Loucy (cell line): ENCODE data around the gene MAPT.
"Not testable (repeated sequence)": the region's sequence is repeated elsewhere in the genome, so short reads cannot be mapped to it uniquely, and the experiment has no call there.

Experiments
- H2AFZ ChIP-seq: fragments of 200-600 bp; sonication (generic); 2 replicates; pipeline ENCODE4 v1.6.0; 2016; ENCODE audit warnings: antibody characterized with exemption, mild to moderate bottlenecking, low read length, moderate library complexity
- H3F3A ChIP-seq: fragments of 200-600 bp; 2 replicates; pipeline ENCODE4 v1.6.0; 2016; ENCODE audit warnings: antibody characterized with exemption, low read depth, mild to moderate bottlenecking
- H3K27me3 ChIP-seq: fragments of 200-600 bp; sonication (generic); 2 replicates; pipeline ENCODE4 v1.6.1; 2014; ENCODE audit warnings: low read length, mild to moderate bottlenecking; ENCODE audit not compliant: insufficient read depth, poor library complexity, severe bottlenecking
- H3K36me3 ChIP-seq: fragments of 200-600 bp; sonication (generic); 2 replicates; pipeline ENCODE4 v1.6.1; 2016; ENCODE audit warnings: low read length; ENCODE audit not compliant: insufficient read depth
- H3K4me1 ChIP-seq: fragments of 200-600 bp; sonication (generic); 2 replicates; pipeline ENCODE4 v1.5.1; 2014; ENCODE audit warnings: low read length, mild to moderate bottlenecking; ENCODE audit not compliant: insufficient read depth, poor library complexity, severe bottlenecking
- H3K4me2 ChIP-seq: fragments of 200-600 bp; sonication (generic); 2 replicates; pipeline ENCODE4 v1.6.0; 2014; ENCODE audit warnings: antibody characterized with exemption, low read length, low read depth, mild to moderate bottlenecking; ENCODE audit not compliant: poor library complexity, severe bottlenecking
- H3K4me3 ChIP-seq: fragments of 200-600 bp; sonication (generic); 2 replicates; pipeline ENCODE4 v1.5.1; 2014; ENCODE audit warnings: low read length, mild to moderate bottlenecking, mixed read lengths; ENCODE audit not compliant: poor library complexity, severe bottlenecking
- H3K79me2 ChIP-seq: fragments of 200-600 bp; sonication (generic); 2 replicates; pipeline ENCODE4 v1.6.1; 2014; ENCODE audit warnings: low read length; ENCODE audit not compliant: insufficient read depth
- H3K9ac ChIP-seq: fragments of 200-600 bp; sonication (generic); 2 replicates; pipeline ENCODE4 v1.6.0; 2014; ENCODE audit warnings: mild to moderate bottlenecking, low read depth, low read length, moderate library complexity; ENCODE audit not compliant: poor library complexity, severe bottlenecking
- H3K9me2 ChIP-seq: fragments of 200-600 bp; sonication (generic); replicated peaks from 2 replicates; pipeline ENCODE4 v1.6.1; 2016; ENCODE audit warnings: low read depth, low read length, mixed read lengths
- H3K9me3 ChIP-seq: fragments of 200-600 bp; sonication (generic); 2 replicates; pipeline ENCODE4 v1.6.1; 2014; ENCODE audit warnings: mild to moderate bottlenecking, antibody characterized with exemption, low read length, low read depth; ENCODE audit not compliant: insufficient read depth
- H4K20me1 ChIP-seq: fragments of 200-600 bp; sonication (generic); 2 replicates; pipeline ENCODE4 v1.6.0; 2014; ENCODE audit warnings: antibody characterized with exemption, low read length, mild to moderate bottlenecking; ENCODE audit not compliant: insufficient read depth, poor library complexity, severe bottlenecking
- EZH2phosphoT487 ChIP-seq: fragments of 200-600 bp; IDR thresholded peaks from 2 replicates; pipeline ENCODE4 v1.6.1; 2018; ENCODE audit warnings: antibody characterized with exemption, mild to moderate bottlenecking, moderate library complexity, borderline replicate concordance
- TF ChIP-seq, protein P1 (sequence below): fragments of 200-600 bp; sonication (generic); conservative IDR thresholded peaks from 2 replicates; pipeline ENCODE4 v1.5.1; 2014; ENCODE audit warnings: mild to moderate bottlenecking, antibody characterized with exemption, low read length

MAPT gene

GRCh38 chr17:45936610-45937009 lies 42.3 kb downstream of the MAPT start:
- Histone ChIP-seq H3K9ac (no peak overlapping the region), H3F3A (no peaks in the 10 kb centered on the region), H3K4me2 (no peak overlapping the region), H3K27me3 (no peaks in the 10 kb centered on the region), H3K79me2 (no peaks in the 10 kb centered on the region), H3K4me1 (no peaks in the 10 kb centered on the region), H4K20me1 (no peaks in the 10 kb centered on the region), H3K9me3 (no peaks in the 10 kb centered on the region), H3K4me3 (no peak overlapping the region), H3K36me3 (no peaks in the 10 kb centered on the region), H2AFZ (no peak overlapping the region), H3K9me2 (no peaks in the 10 kb centered on the region)
- TF ChIP-seq, protein P1, sequence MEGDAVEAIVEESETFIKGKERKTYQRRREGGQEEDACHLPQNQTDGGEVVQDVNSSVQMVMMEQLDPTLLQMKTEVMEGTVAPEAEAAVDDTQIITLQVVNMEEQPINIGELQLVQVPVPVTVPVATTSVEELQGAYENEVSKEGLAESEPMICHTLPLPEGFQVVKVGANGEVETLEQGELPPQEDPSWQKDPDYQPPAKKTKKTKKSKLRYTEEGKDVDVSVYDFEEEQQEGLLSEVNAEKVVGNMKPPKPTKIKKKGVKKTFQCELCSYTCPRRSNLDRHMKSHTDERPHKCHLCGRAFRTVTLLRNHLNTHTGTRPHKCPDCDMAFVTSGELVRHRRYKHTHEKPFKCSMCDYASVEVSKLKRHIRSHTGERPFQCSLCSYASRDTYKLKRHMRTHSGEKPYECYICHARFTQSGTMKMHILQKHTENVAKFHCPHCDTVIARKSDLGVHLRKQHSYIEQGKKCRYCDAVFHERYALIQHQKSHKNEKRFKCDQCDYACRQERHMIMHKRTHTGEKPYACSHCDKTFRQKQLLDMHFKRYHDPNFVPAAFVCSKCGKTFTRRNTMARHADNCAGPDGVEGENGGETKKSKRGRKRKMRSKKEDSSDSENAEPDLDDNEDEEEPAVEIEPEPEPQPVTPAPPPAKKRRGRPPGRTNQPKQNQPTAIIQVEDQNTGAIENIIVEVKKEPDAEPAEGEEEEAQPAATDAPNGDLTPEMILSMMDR = no peak
- TF ChIP-seq EZH2phosphoT487 = no peak

- H3K9me2 ChIP-seq, H3K4me2 ChIP-seq, H3K4me3 ChIP-seq, H3K4me1 ChIP-seq, H3K9me3 ChIP-seq, H3K27me3 ChIP-seq, H3F3A ChIP-seq, H2AFZ ChIP-seq, H3K79me2 ChIP-seq, H3K36me3 ChIP-seq, H4K20me1 ChIP-seq, H3K9ac ChIP-seq: not testable (repeated sequence)
Measured at GRCh38 chr17:45937186-45937585, 42.8 kb downstream of the MAPT start.

DNA sequence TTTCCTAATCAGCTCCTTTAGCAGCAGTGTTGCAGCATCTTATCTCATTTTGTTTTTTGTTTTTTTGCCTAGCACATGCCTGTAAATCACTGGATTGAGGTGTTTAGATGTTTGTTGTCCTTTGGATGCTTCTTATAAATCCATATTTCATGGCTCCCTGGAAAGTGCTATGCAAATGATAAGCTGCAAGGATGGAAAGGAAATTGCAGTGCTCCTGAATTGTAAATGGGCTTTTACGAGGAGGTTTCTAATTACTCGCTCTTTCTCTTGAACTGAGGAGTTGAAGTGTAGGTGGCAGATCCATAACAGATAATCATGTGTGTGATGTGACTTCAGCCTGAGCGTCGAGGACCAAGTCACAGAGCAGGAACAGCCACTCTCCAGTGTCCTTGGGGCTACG lies 45.0 kb downstream of the MAPT start:
- Histone ChIP-seq H3K4me2 (no peak overlapping the region), H3K36me3 (no peaks in the 10 kb centered on the region), H2AFZ (no peak overlapping the region), H3K4me3 (no peak overlapping the region), H3K27me3 (no peaks in the 10 kb centered on the region), H3K4me1 (no peaks in the 10 kb centered on the region), H4K20me1 (no peaks in the 10 kb centered on the region), H3K9me2 (no peaks in the 10 kb centered on the region), H3K9ac (no peak overlapping the region), H3K9me3 (no peaks in the 10 kb centered on the region), H3K79me2 (no peaks in the 10 kb centered on the region), H3F3A (no peaks in the 10 kb centered on the region)
- TF ChIP-seq, protein P1 = no peak
- TF ChIP-seq EZH2phosphoT487 = no peak

DNA sequence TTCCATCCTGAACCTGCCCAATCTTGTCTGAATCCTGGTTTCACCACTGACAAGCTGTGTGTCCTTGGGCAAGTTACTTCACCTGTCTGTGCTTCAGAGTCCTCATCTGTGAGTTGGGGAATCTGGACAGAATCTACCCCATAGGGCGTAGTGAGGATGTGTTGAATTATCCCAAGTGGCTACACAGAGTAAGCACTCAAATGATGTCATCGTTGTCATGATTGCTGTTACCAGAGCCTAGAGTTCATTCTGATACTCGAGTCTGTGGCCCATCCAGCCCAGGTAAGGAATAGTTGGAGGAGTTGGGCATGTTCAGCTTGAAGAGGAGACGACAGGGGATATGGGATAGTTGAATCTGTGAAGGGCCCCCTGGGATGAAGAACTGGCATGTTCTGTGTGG lies 45.9 kb downstream of the MAPT start:
- no peak overlapping the region for H2AFZ ChIP-seq
- no peaks in the 10 kb centered on the region for H4K20me1 ChIP-seq
- no peak overlapping the region for H3K9ac ChIP-seq
- TF ChIP-seq, protein P1 = no peak
- no peak for TF ChIP-seq EZH2phosphoT487
- no peaks in the 10 kb centered on the region for H3K9me2 ChIP-seq
- H3K4me1 ChIP-seq = no peaks in the 10 kb centered on the region
- H3K79me2 ChIP-seq = no peaks in the 10 kb centered on the region
- H3K4me3 ChIP-seq = no peak overlapping the region
- H3K27me3 ChIP-seq = no peaks in the 10 kb centered on the region
- no peaks in the 10 kb centered on the region for H3K36me3 ChIP-seq
- no peak overlapping the region for H3K4me2 ChIP-seq
- no peaks in the 10 kb centered on the region for H3F3A ChIP-seq
- H3K9me3 ChIP-seq = no peaks in the 10 kb centered on the region
